GM12865 (cell line): ENCODE data around the gene TSPAN17.

ENCODE experiments used
- DNase-seq: peaks from one replicate; pipeline ENCODE4 v3.0.0; 2010; ENCODE audit warnings: low read depth
- H3K4me3 ChIP-seq: 2 replicates; pipeline ENCODE4 v1.5.1; 2011; ENCODE audit warnings: mild to moderate bottlenecking, low read depth, low read length, control low read depth
- CTCF ChIP-seq: IDR thresholded peaks from 2 replicates; pipeline ENCODE4 v1.5.1; 2011; ENCODE audit warnings: low read length, control low read depth, low read depth, inconsistent platforms; ENCODE audit not compliant: insufficient read depth; ENCODE audit errors: missing control alignments

The TSPAN17 gene

GRCh38 chr5:176704817-176705216 is 57.5 kb downstream of the TSPAN17 start:
- no peak overlapping the region for H3K4me3 ChIP-seq
- DNase-seq = no peak
- TF ChIP-seq CTCF = no peak
